GM18873 (cell line): ENCODE data around the gene IGSF8.

Source experiments
- ATAC-seq: cut with Tn5 transposase; IDR thresholded peaks from one replicate; pipeline ENCODE4 v1.9.1; 2021; ENCODE audit warnings: mild to moderate bottlenecking, moderate library complexity, moderate number of reproducible peaks; ENCODE audit not compliant: unreplicated experiment, low FRiP score

IGSF8 gene

GRCh38 chr1:160047111-160047991 lies 51.1 kb downstream of the IGSF8 start:
- no peak for ATAC-seq

- ATAC-seq = no peak
These were observed 51.8 kb downstream of the IGSF8 start for GRCh38 chr1:160046494-160047110.

- no peak for ATAC-seq
These were observed 52.8 kb downstream of the IGSF8 start for GRCh38 chr1:160045653-160046052.

- ATAC-seq = no peak
These were observed 54.9 kb downstream of the IGSF8 start for GRCh38 chr1:160043543-160043942.
